ENCODE data around the gene TRMT1L.

Gene TRMT1L

GRCh38 chr1:185112356-185112755, 44.4 kb downstream of the TRMT1L start:
- DNase-seq: no peak

GRCh38 chr1:185111873-185112272, 44.9 kb downstream of the TRMT1L start:
- no peak for DNase-seq

- no peak for DNase-seq
These were observed 46.6 kb downstream of the TRMT1L start for GRCh38 chr1:185110145-185110544.

GRCh38 chr1:185108321-185108720, 48.4 kb downstream of the TRMT1L start:
- DNase-seq: no peak

- no peak for DNase-seq
These were observed 51.6 kb downstream of the TRMT1L start for GRCh38 chr1:185105121-185105520.

GRCh38 chr1:185104083-185104482, 52.7 kb downstream of the TRMT1L start:
- DNase-seq: no peak

GRCh38 chr1:185096531-185096930, 60.2 kb downstream of the TRMT1L start:
- DNase-seq: no peak

GRCh38 chr1:185094761-185095160, 62.0 kb downstream of the TRMT1L start:
- DNase-seq: no peak

GRCh38 chr1:185091480-185091879, 65.3 kb downstream of the TRMT1L start:
- DNase-seq: no peak

GRCh38 chr1:185087746-185088145, 69.0 kb downstream of the TRMT1L start:
- DNase-seq: no peak

GRCh38 chr1:185087101-185087500, 69.7 kb downstream of the TRMT1L start:
- DNase-seq: no peak

- DNase-seq: no peak
These were observed 72.9 kb downstream of the TRMT1L start for GRCh38 chr1:185083818-185084217.

- DNase-seq: no peak
These were observed 76.3 kb downstream of the TRMT1L start for GRCh38 chr1:185080422-185080821.

GRCh38 chr1:185077374-185077773, 79.4 kb downstream of the TRMT1L start:
- DNase-seq: no peak

GRCh38 chr1:185075476-185075875, 81.3 kb downstream of the TRMT1L start:
- no peak for DNase-seq

- no peak for DNase-seq
These were observed 82.4 kb downstream of the TRMT1L start for GRCh38 chr1:185074307-185074706.

- DNase-seq: no peak
These were observed 83.0 kb downstream of the TRMT1L start for GRCh38 chr1:185073725-185074124.

- no peak for DNase-seq
These were observed 86.7 kb downstream of the TRMT1L start for GRCh38 chr1:185070051-185070450.

- DNase-seq: no peak
These were observed 87.5 kb downstream of the TRMT1L start for GRCh38 chr1:185069202-185069772.

- no peak for DNase-seq
These were observed 88.4 kb downstream of the TRMT1L start for GRCh38 chr1:185068341-185068740.
